Caco-2 (cell line): ENCODE measurements around the gene E2F4. TPM values are rescaled to one million over a fixed set of nuclear protein-coding genes. Genes with fewer than 3 reads are reported as not detected.

Experiments used
- BruUV-seq: library from RNA; stranded (reverse); fragments of 400-500 nt; replicated peaks from 2 replicates; lab custom pipeline; 2021; lab: Mats Ljungman, UMichigan
- CTCF ChIA-PET: fragments of 300-600 bp; sonication (Branson Sonifier 250); formaldehyde crosslinking; loops from one replicate; lab custom pipeline; 2022; ENCODE audit warnings: antibody characterized with exemption; lab: Charles Lee
- POLR2A ChIA-PET: fragments of 300-600 bp; sonication (Branson Sonifier 250); formaldehyde crosslinking; loops from one replicate; lab custom pipeline; 2022; ENCODE audit warnings: antibody characterized with exemption; lab: Charles Lee
- DNase-seq, 2 experiments: peaks; one replicate each; pipeline versions ENCODE4 v3.0.0 to v3.0.0-alpha.2; 2020 to 2022
- H3K27me3 ChIP-seq: replicated peaks from 2 replicates; pipeline ENCODE4 v1.6.0; 2011; ENCODE audit warnings: low read length; ENCODE audit not compliant: control insufficient read depth, insufficient read depth
- H3K36me3 ChIP-seq: 2 replicates; pipeline ENCODE4 v1.5.1; 2011; ENCODE audit warnings: low read length; ENCODE audit not compliant: control insufficient read depth, insufficient read depth
- H3K4me1 ChIP-seq: fragments of 250-450 bp; sonication (Bioruptor Pico); 2 replicates; pipeline ENCODE4 v1.5.1; 2020; ENCODE audit warnings: mild to moderate bottlenecking
- H3K4me3 ChIP-seq: 2 replicates; pipeline ENCODE4 v1.5.1; 2011; ENCODE audit warnings: low read depth, mild to moderate bottlenecking, control low read depth, low read length
- H3K9me3 ChIP-seq: fragments of 250-450 bp; sonication (Bioruptor Pico); 2 replicates; pipeline ENCODE4 v1.5.1; 2020; ENCODE audit warnings: mild to moderate bottlenecking, moderate library complexity
- H3K27ac Mint-ChIP-seq: one replicate; pipeline ENCODE4 v1.8.0; 2022; ENCODE audit warnings: mixed read lengths; ENCODE audit not compliant: unreplicated experiment
- H3K27me3 Mint-ChIP-seq: one replicate; pipeline ENCODE4 v1.8.0; 2022; ENCODE audit warnings: mixed read lengths; ENCODE audit not compliant: insufficient read depth, unreplicated experiment
- H3K36me3 Mint-ChIP-seq: one replicate; pipeline ENCODE4 v1.8.0; 2022; ENCODE audit warnings: mild to moderate bottlenecking, mixed read lengths; ENCODE audit not compliant: insufficient read depth, unreplicated experiment
- H3K4me1 Mint-ChIP-seq: one replicate; pipeline ENCODE4 v1.8.0; 2022; ENCODE audit warnings: low read depth, mixed read lengths; ENCODE audit not compliant: unreplicated experiment
- H3K4me3 Mint-ChIP-seq: one replicate; pipeline ENCODE4 v1.8.0; 2022; ENCODE audit warnings: mild to moderate bottlenecking, moderate library complexity, mixed read lengths; ENCODE audit not compliant: unreplicated experiment
- H3K9me3 Mint-ChIP-seq: one replicate; pipeline ENCODE4 v1.8.0; 2022; ENCODE audit warnings: mixed read lengths; ENCODE audit not compliant: unreplicated experiment
- CTCF ChIP-seq, 2 experiments: fragments of 200-600 bp in 1 of 2; IDR thresholded peaks; 1 replicate in 1 of 2; 2 replicates in 1 of 2; pipeline versions ENCODE4 v1.5.1 to v1.8.0; 2011 to 2022; ENCODE audit warnings: antibody characterized with exemption in 1 of 2, control low read depth in 1 of 2, inconsistent platforms in 1 of 2, low read depth in 1 of 2, low read length in 1 of 2, mild to moderate bottlenecking in 1 of 2, moderate library complexity in 1 of 2; ENCODE audit not compliant: insufficient read depth in 1 of 2, severe bottlenecking in 1 of 2, unreplicated experiment in 1 of 2
- intact Hi-C: fragments of 100-400 bp; cut with micrococcal nuclease; formaldehyde crosslinking; loops from one replicate; pipeline ENCODE4 v1.10.0; 2022; ENCODE audit not compliant: unreplicated experiment
- total RNA-seq: library from RNA; stranded (reverse); gene quantifications from 2 replicates; pipeline ENCODE4 v1.2.3, GENCODE V29; 2022

E2F4 gene
- total RNA-seq, 1 experiment from 2014 or later: 115 TPM

- Histone ChIP-seq H3K4me3 (no peak overlapping the region), H3K4me1 (peaks cover 46% of the 10 kb centered on the region), H3K9me3 (no peaks in the 10 kb centered on the region), H3K27me3 (no peaks in the 10 kb centered on the region), H3K36me3 (no peaks in the 10 kb centered on the region)
- ChIA-PET CTCF (no interaction called here), POLR2A (no interaction called here)
- no peak for TF ChIP-seq CTCF (IDR thresholded peaks at IDR 0.05; ENCODE audit: insufficient read depth in 1 of 2, low read depth in 1 of 2, low read length in 1 of 2, severe bottlenecking in 1 of 2, unreplicated experiment in 1 of 2)
- no peak for DNase-seq
- peaks cover 39% of the 10 kb centered on the region for H3K36me3 Mint-ChIP-seq
- H3K4me3 Mint-ChIP-seq: no peak overlapping the region
- no peak overlapping the region for H3K27ac Mint-ChIP-seq
- peaks cover 41% of the 10 kb centered on the region for H3K4me1 Mint-ChIP-seq
- no TSS peak for BruUV-seq
- peaks cover 6% of the 10 kb centered on the region for H3K27me3 Mint-ChIP-seq
- H3K9me3 Mint-ChIP-seq: no peaks in the 10 kb centered on the region
- intact Hi-C loops: no loop called here
Observed at GRCh38 chr16:67243481-67243880, 51.5 kb downstream of the E2F4 start.

- ChIA-PET CTCF (interaction anchor here (0.7 to 4.2 kb wide), 3 partner anchors 29 to 226 kb away, joined by 3 to 24 read pairs (median 5); partner anchors contain the start of gene ELMO3), POLR2A (interaction anchor here (3.5 kb wide), 1 partner anchor 18 kb away, joined by 55 read pairs; the partner anchor contains the start of gene TMEM208)
- DNase-seq: no peak
- no peaks in the 10 kb centered on the region for H3K36me3 ChIP-seq
- H3K9me3 ChIP-seq: no peaks in the 10 kb centered on the region
- no TSS peak for BruUV-seq
- peaks cover 47% of the 10 kb centered on the region for H3K4me1 Mint-ChIP-seq
- no peaks in the 10 kb centered on the region for H3K9me3 Mint-ChIP-seq
- peaks cover 46% of the 10 kb centered on the region for H3K4me1 ChIP-seq
- peaks cover 10% of the 10 kb centered on the region for H3K27me3 Mint-ChIP-seq
- intact Hi-C loops: no loop called here
- peaks cover 5% of the 10 kb centered on the region for H3K27me3 ChIP-seq
- H3K27ac Mint-ChIP-seq: peak overlapping the region; percentile 87
- H3K4me3 Mint-ChIP-seq: peak overlapping the region; percentile 95
- no peak for TF ChIP-seq CTCF (IDR thresholded peaks at IDR 0.05; ENCODE audit: insufficient read depth in 1 of 2, low read depth in 1 of 2, low read length in 1 of 2, severe bottlenecking in 1 of 2, unreplicated experiment in 1 of 2)
- H3K36me3 Mint-ChIP-seq: peaks cover 36% of the 10 kb centered on the region
- H3K4me3 ChIP-seq: no peak overlapping the region; the same call in 1 of the 2 replicates
Observed at GRCh38 chr16:67244387-67245185, 52.6 kb downstream of the E2F4 start.

- no peak for TF ChIP-seq CTCF (IDR thresholded peaks at IDR 0.05; ENCODE audit: insufficient read depth in 1 of 2, low read depth in 1 of 2, low read length in 1 of 2, severe bottlenecking in 1 of 2, unreplicated experiment in 1 of 2)
- ChIA-PET POLR2A (interaction anchor here (3.5 kb wide), 1 partner anchor 18 kb away, joined by 55 read pairs; the partner anchor contains the start of gene TMEM208), CTCF (interaction anchor here (0.7 to 4.2 kb wide), 2 partner anchors 30 to 47 kb away, joined by 5 to 24 read pairs; partner anchors contain the start of gene ELMO3)
- TSS peak; percentile 54 for BruUV-seq
- peaks cover 5% of the 10 kb centered on the region for H3K27me3 ChIP-seq
- peak overlapping the region; percentile 95 for H3K4me3 Mint-ChIP-seq
- H3K4me1 Mint-ChIP-seq: peaks cover 51% of the 10 kb centered on the region
- peaks cover 16% of the 10 kb centered on the region for H3K27me3 Mint-ChIP-seq
- peak overlapping the region; percentile 72 for H3K4me3 ChIP-seq
- H3K9me3 ChIP-seq: no peaks in the 10 kb centered on the region
- H3K4me1 ChIP-seq: peaks cover 46% of the 10 kb centered on the region
- H3K27ac Mint-ChIP-seq: peak overlapping the region; percentile 87
- no peak for DNase-seq
- peaks cover 36% of the 10 kb centered on the region for H3K36me3 Mint-ChIP-seq
- no peaks in the 10 kb centered on the region for H3K9me3 Mint-ChIP-seq
- no peaks in the 10 kb centered on the region for H3K36me3 ChIP-seq
- intact Hi-C loops: no loop called here
Observed at GRCh38 chr16:67245186-67245585, 53.2 kb downstream of the E2F4 start.
